DND-41 (cell line): Measurements from ENCODE around the gene ZFP90.
A peak's percentile ranks its signal among the peaks of the same experiment; 100 is the strongest.
"Not testable (repeated sequence)": the region's sequence is repeated elsewhere in the genome, so short reads cannot be mapped to it uniquely, and the experiment has no call there.

Source experiments
- ATAC-seq: fragments of 200-7000 bp; cut with Tn5 transposase; 3 replicates; pipeline ENCODE4 v1.9.1; 2021; ENCODE audit warnings: low read depth; ENCODE audit not compliant: insufficient read depth
- DNase-seq: peaks from one replicate; pipeline ENCODE4 v3.0.0-alpha.2; 2020
- H2AFZ ChIP-seq: 2 replicates; pipeline ENCODE4 v1.6.0; 2012; ENCODE audit warnings: low read depth, low read length
- H3K27ac ChIP-seq: 2 replicates; pipeline ENCODE4 v1.5.1; 2012; ENCODE audit warnings: low read length, inconsistent platforms
- H3K27me3 ChIP-seq: fragments of 200-600 bp; sonication (generic); 2 replicates; pipeline ENCODE4 v1.6.0; 2012; ENCODE audit warnings: low read length, mild to moderate bottlenecking, inconsistent platforms; ENCODE audit not compliant: insufficient read depth, poor library complexity
- H3K36me3 ChIP-seq: 2 replicates; pipeline ENCODE4 v1.5.1; 2012; ENCODE audit warnings: low read length, inconsistent platforms; ENCODE audit not compliant: insufficient read depth
- H3K4me1 ChIP-seq: 2 replicates; pipeline ENCODE4 v1.5.1; 2012; ENCODE audit warnings: mild to moderate bottlenecking, low read length; ENCODE audit not compliant: insufficient read depth
- H3K4me2 ChIP-seq: 2 replicates; pipeline ENCODE4 v1.6.0; 2012; ENCODE audit warnings: mild to moderate bottlenecking, moderate library complexity, low read length, inconsistent platforms; ENCODE audit not compliant: insufficient read depth
- H3K4me3 ChIP-seq, 2 experiments: fragments of 200-600 bp in 1 of 2; shearing (Covaris generic) in 1 of 2; 2 replicates each; pipeline ENCODE4 v1.5.1; 2012 to 2016; ENCODE audit warnings: inconsistent platforms in 2 of 2, low read length in 2 of 2, mild to moderate bottlenecking in 2 of 2, low read depth in 1 of 2, moderate library complexity in 1 of 2
- H3K79me2 ChIP-seq: 2 replicates; pipeline ENCODE4 v1.6.0; 2012; ENCODE audit warnings: low read length, inconsistent platforms; ENCODE audit not compliant: insufficient read depth
- H3K9ac ChIP-seq: 2 replicates; pipeline ENCODE4 v1.6.0; 2012; ENCODE audit warnings: low read depth, mild to moderate bottlenecking, inconsistent platforms, low read length, moderate library complexity
- H3K9me3 ChIP-seq: 2 replicates; pipeline ENCODE4 v1.5.1; 2012; ENCODE audit warnings: low read length, moderate library complexity, mild to moderate bottlenecking, inconsistent platforms; ENCODE audit not compliant: insufficient read depth, severe bottlenecking
- H4K20me1 ChIP-seq: 2 replicates; pipeline ENCODE4 v1.6.0; 2012; ENCODE audit warnings: low read length; ENCODE audit not compliant: insufficient read depth
- EZH2 ChIP-seq: IDR thresholded peaks from 3 replicates; pipeline ENCODE4 v1.6.1; 2012; ENCODE audit warnings: borderline replicate concordance, low read depth, mild to moderate bottlenecking, moderate library complexity, low read length, inconsistent platforms; ENCODE audit not compliant: severe bottlenecking
- TF ChIP-seq, protein P1 (sequence below): IDR thresholded peaks from 2 replicates; pipeline ENCODE4 v1.5.1; 2012; ENCODE audit warnings: borderline replicate concordance, low read length, moderate library complexity, mild to moderate bottlenecking; ENCODE audit not compliant: poor library complexity, severe bottlenecking; ENCODE audit errors: extremely low read depth

Gene ZFP90

DNA sequence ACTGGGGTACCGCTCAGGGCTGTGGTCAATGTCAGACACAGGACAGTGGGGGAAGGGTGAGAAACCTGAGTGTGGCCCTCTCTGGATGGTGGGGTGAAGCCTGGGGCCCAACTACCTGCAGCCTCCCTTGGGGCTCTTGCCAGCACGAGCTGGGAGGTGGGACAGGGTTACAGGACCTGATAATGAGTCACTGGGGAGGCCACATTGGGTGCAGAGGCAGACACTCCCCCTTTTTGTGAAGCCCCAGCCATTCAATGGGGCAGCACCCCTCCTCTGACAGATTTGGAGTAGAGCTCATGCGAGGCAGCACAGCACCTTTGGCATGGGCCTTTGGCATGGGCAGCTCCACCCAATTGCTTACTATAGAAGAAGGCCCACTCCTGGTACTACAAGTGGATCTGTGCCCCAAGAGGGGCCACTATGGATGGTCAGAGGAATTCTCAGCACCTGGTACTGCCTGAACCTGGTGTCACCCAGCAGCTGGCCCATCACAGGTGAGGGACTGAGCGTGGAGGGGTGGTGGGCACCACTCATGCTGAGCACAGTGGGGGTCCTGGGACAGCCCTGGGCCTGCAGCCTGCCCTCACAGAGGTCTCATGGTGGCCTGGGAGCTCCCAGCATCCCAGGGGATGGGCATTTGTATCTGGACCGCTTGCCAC lies 45.5 kb upstream of the ZFP90 start:
- H3K9ac ChIP-seq, result no peak overlapping the region
- TF ChIP-seq, protein P1, sequence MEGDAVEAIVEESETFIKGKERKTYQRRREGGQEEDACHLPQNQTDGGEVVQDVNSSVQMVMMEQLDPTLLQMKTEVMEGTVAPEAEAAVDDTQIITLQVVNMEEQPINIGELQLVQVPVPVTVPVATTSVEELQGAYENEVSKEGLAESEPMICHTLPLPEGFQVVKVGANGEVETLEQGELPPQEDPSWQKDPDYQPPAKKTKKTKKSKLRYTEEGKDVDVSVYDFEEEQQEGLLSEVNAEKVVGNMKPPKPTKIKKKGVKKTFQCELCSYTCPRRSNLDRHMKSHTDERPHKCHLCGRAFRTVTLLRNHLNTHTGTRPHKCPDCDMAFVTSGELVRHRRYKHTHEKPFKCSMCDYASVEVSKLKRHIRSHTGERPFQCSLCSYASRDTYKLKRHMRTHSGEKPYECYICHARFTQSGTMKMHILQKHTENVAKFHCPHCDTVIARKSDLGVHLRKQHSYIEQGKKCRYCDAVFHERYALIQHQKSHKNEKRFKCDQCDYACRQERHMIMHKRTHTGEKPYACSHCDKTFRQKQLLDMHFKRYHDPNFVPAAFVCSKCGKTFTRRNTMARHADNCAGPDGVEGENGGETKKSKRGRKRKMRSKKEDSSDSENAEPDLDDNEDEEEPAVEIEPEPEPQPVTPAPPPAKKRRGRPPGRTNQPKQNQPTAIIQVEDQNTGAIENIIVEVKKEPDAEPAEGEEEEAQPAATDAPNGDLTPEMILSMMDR, result no peak
- TF ChIP-seq EZH2, result no peak
- no peaks in the 10 kb centered on the region for H3K36me3 ChIP-seq
- DNase-seq (no peak), ATAC-seq (no peak)
- no peak overlapping the region for H3K27ac ChIP-seq
- no peak overlapping the region for H2AFZ ChIP-seq
- H3K4me2 ChIP-seq, result no peak overlapping the region
- no peaks in the 10 kb centered on the region for H4K20me1 ChIP-seq
- no peaks in the 10 kb centered on the region for H3K27me3 ChIP-seq
- H3K4me1 ChIP-seq, result peaks cover 14% of the 10 kb centered on the region
- H3K79me2 ChIP-seq, result no peaks in the 10 kb centered on the region
- no peak overlapping the region for H3K4me3 ChIP-seq
- H3K9me3 ChIP-seq, result no peaks in the 10 kb centered on the region

- H3K27me3 ChIP-seq, H2AFZ ChIP-seq, DNase-seq, H3K9ac ChIP-seq, H4K20me1 ChIP-seq, ATAC-seq, H3K4me3 ChIP-seq, H3K79me2 ChIP-seq, H3K36me3 ChIP-seq, H3K27ac ChIP-seq, H3K9me3 ChIP-seq, H3K4me2 ChIP-seq: not testable (repeated sequence)
- H3K4me1 ChIP-seq, result peaks cover 14% of the 10 kb centered on the region
Observed at GRCh38 chr16:68494261-68494660, 44.8 kb upstream of the ZFP90 start.

GRCh38 chr16:68496689-68497088 lies 42.4 kb upstream of the ZFP90 start:
- Histone ChIP-seq H3K79me2 (no peaks in the 10 kb centered on the region), H4K20me1 (no peaks in the 10 kb centered on the region), H3K27ac (no peak overlapping the region), H3K27me3 (no peaks in the 10 kb centered on the region), H3K36me3 (no peaks in the 10 kb centered on the region), H3K4me2 (no peak overlapping the region), H3K9ac (no peak overlapping the region), H3K4me3 (no peak overlapping the region), H2AFZ (no peak overlapping the region), H3K9me3 (no peaks in the 10 kb centered on the region), H3K4me1 (peaks cover 11% of the 10 kb centered on the region)
- TF ChIP-seq, protein P1, result no peak
- no peak for TF ChIP-seq EZH2
- ATAC-seq, result no peak
- no peak for DNase-seq

DNA sequence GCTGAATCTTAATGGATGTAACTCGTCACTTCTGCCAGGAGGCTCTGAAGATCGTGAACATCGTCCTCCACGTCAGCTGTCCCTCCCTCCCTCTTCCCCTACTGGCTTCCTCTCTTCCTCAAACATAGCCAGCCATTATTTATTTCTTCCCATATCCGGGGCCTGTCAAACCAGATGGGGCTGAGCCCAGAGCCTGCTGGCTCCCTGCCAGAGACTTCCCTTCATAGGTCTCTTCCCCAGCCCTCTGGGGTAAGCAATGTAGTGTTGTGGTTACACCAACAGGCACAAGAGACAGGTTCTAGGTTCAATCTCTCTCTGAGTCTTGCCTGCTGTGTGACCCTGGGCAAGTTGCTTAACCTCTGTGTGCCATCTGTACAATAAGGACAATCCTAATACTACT lies 40.1 kb upstream of the ZFP90 start:
- Histone ChIP-seq H3K4me1 (no peaks in the 10 kb centered on the region), H4K20me1 (no peaks in the 10 kb centered on the region), H3K27me3 (no peaks in the 10 kb centered on the region), H3K4me3 (no peak overlapping the region), H3K4me2 (no peak overlapping the region), H3K36me3 (no peaks in the 10 kb centered on the region), H3K27ac (no peak overlapping the region), H2AFZ (no peak overlapping the region), H3K79me2 (no peaks in the 10 kb centered on the region), H3K9me3 (no peaks in the 10 kb centered on the region), H3K9ac (no peak overlapping the region)
- TF ChIP-seq EZH2, result no peak
- TF ChIP-seq, protein P1, result no peak
- peak; percentile 65 for DNase-seq
- peak; percentile 89 for ATAC-seq
